B cell (primary cell): ENCODE results near the gene GPC4. TPM values are rescaled to one million over a fixed set of nuclear protein-coding genes. Genes with fewer than 3 reads are reported as not detected.

Source experiments
- ATAC-seq: fragments of 200-7000 bp; cut with Tn5 transposase; one replicate; pipeline ENCODE4 v1.10.0; 2021; ENCODE audit warnings: low read depth, mild to moderate bottlenecking, moderate number of reproducible peaks, moderate library complexity
- CTCF ChIA-PET: fragments of 350-600 bp; sonication (Branson Sonifier 250); formaldehyde crosslinking; loops from one replicate; lab custom pipeline; 2021; ENCODE audit warnings: antibody characterized with exemption, inconsistent platforms; lab: Charles Lee
- POLR2A ChIA-PET: fragments of 350-600 bp; sonication (Branson Sonifier 250); formaldehyde crosslinking; loops from one replicate; lab custom pipeline; 2021; ENCODE audit warnings: antibody characterized with exemption; lab: Charles Lee
- DNase-seq: peaks from one replicate; pipeline ENCODE4 v3.0.0; 2013
- H2AFZ ChIP-seq: 2 replicates; pipeline ENCODE4 v1.6.1; 2012; ENCODE audit warnings: mild to moderate bottlenecking, low read depth, low read length; ENCODE audit not compliant: insufficient read depth, poor library complexity, severe bottlenecking
- H3K27ac ChIP-seq, 2 donors: 1 replicate in 1 of 2; 2 replicates in 1 of 2; pipeline ENCODE4 v1.5.1; 2012 to 2013; ENCODE audit warnings: low read length in 2 of 2, mild to moderate bottlenecking in 2 of 2, moderate library complexity in 1 of 2
- H3K27me3 ChIP-seq, 4 experiments: fragments of 200-600 bp in 1 of 4; sonication (generic) in 1 of 4; replicated peaks in 1 of 4; 1 replicate in 2 of 4; 2 replicates in 2 of 4; pipeline versions ENCODE4 v1.6.1 to v1.7.0; 2013 to 2016; ENCODE audit warnings: low read length in 3 of 4, mild to moderate bottlenecking in 2 of 4, mixed read lengths in 1 of 4, moderate library complexity in 1 of 4; ENCODE audit not compliant: insufficient read depth in 4 of 4, control insufficient read depth in 3 of 4; ENCODE audit errors: control extremely low read depth in 1 of 4
- H3K36me3 ChIP-seq, 2 experiments: replicated peaks in 1 of 2; 1 replicate in 1 of 2; 2 replicates in 1 of 2; pipeline versions ENCODE4 v1.6.1 to v1.7.1; 2013; ENCODE audit warnings: low read length in 1 of 2; ENCODE audit not compliant: insufficient read depth in 2 of 2, control insufficient read depth in 1 of 2; ENCODE audit errors: control extremely low read depth in 1 of 2, extremely low read depth in 1 of 2
- H3K4me1 ChIP-seq, 2 donors: fragments of 200-600 bp in 1 of 2; sonication (generic) in 1 of 2; 1 replicate in 1 of 2; 2 replicates in 1 of 2; pipeline versions ENCODE4 v1.5.1 to v1.6.1; 2013 to 2017; ENCODE audit warnings: low read length in 2 of 2; ENCODE audit not compliant: control insufficient read depth in 2 of 2, insufficient read depth in 2 of 2
- H3K4me2 ChIP-seq: replicated peaks from 2 replicates; pipeline ENCODE3; 2012; ENCODE audit warnings: mild to moderate bottlenecking, low read depth, low read length; ENCODE audit not compliant: poor library complexity, severe bottlenecking
- H3K4me3 ChIP-seq, 5 experiments: fragments of 200-600 bp in 1 of 5; sonication (generic) in 1 of 5; 1 replicate in 3 of 5; 2 replicates in 2 of 5; pipeline versions ENCODE4 v1.5.1 to v1.7.0; 2011 to 2016; ENCODE audit warnings: low read length in 4 of 5, mild to moderate bottlenecking in 4 of 5, low read depth in 2 of 5, control low read depth in 1 of 5, moderate library complexity in 1 of 5; ENCODE audit not compliant: insufficient read depth in 1 of 5; ENCODE audit errors: control extremely low read depth in 1 of 5, extremely low read depth in 1 of 5
- H3K79me2 ChIP-seq: fragments of 200-600 bp; sonication (generic); one replicate; pipeline ENCODE4 v1.6.0; 2016; ENCODE audit warnings: low read length; ENCODE audit not compliant: control insufficient read depth, insufficient read depth
- H3K9ac ChIP-seq: fragments of 200-600 bp; sonication (generic); 2 replicates; pipeline ENCODE4 v1.6.1; 2017; ENCODE audit warnings: mild to moderate bottlenecking, low read length, moderate library complexity
- H3K9me3 ChIP-seq, 3 donors: one replicate each; pipeline versions ENCODE4 v1.6.1 to v1.7.1; 2013; ENCODE audit warnings: low read length in 2 of 3; ENCODE audit not compliant: control insufficient read depth in 2 of 3, insufficient read depth in 1 of 3; ENCODE audit errors: control extremely low read depth in 1 of 3
- H4K20me1 ChIP-seq: 2 replicates; pipeline ENCODE4 v1.6.0; 2012; ENCODE audit warnings: mild to moderate bottlenecking, low read length; ENCODE audit not compliant: insufficient read depth, control insufficient read depth, poor library complexity, severe bottlenecking
- H3K27ac Mint-ChIP-seq: one replicate; pipeline ENCODE4 v1.8.0; 2021; ENCODE audit warnings: mixed read lengths
- H3K27me3 Mint-ChIP-seq: one replicate; pipeline ENCODE4 v1.8.0; 2021; ENCODE audit warnings: mixed read lengths
- H3K4me1 Mint-ChIP-seq: one replicate; pipeline ENCODE4 v1.8.0; 2021; ENCODE audit warnings: mixed read lengths
- H3K4me3 Mint-ChIP-seq: one replicate; pipeline ENCODE4 v1.8.0; 2021; ENCODE audit warnings: mixed read lengths
- H3K9me3 Mint-ChIP-seq: one replicate; pipeline ENCODE4 v1.8.0; 2022; ENCODE audit warnings: mixed read lengths; ENCODE audit not compliant: insufficient read depth
- EZH2 ChIP-seq: IDR thresholded peaks from 2 replicates; pipeline ENCODE4 v1.6.1; 2012; ENCODE audit warnings: borderline replicate concordance, low read depth, mild to moderate bottlenecking, moderate library complexity, low read length; ENCODE audit not compliant: insufficient read depth, poor library complexity, severe bottlenecking
- WGBS: methylation state at CpG from one replicate; pipeline ENCODE4 v1.1.5; 2013; ENCODE audit warnings: missing lambda C conversion rate; ENCODE audit not compliant: insufficient coverage; 5-methylcytosine and 5-hydroxymethylcytosine counted together
- intact Hi-C: fragments of 100-400 bp; cut with micrococcal nuclease; formaldehyde crosslinking; loops from one replicate; pipeline ENCODE4 v1.10.0; 2022
- polyA plus RNA-seq: library from polyadenylated mRNA; depleted of rRNA; stranded (reverse); fragments of >200 nt; gene quantifications from 2 replicates; pipeline ENCODE4 v1.2.3, GENCODE V29; 2012
- total RNA-seq, 2 donors: library from RNA; stranded (reverse); fragments of 120-200 nt in 1 of 2; gene quantifications; 1 replicate in 1 of 2; 2 replicates in 1 of 2; pipeline versions ENCODE4 v1.2.3 to v1.2.4, GENCODE V29; 2013 to 2022
- TF ChIP-seq, protein P1 (sequence below): fragments of 200-600 bp; IDR thresholded peaks from one replicate; pipeline ENCODE4 v1.8.0; 2022; ENCODE audit warnings: antibody characterized with exemption, mild to moderate bottlenecking

The GPC4 gene
- total and polyA plus RNA-seq, 2 donors (not counting 1 experiment from before 2014, with no cell fraction given), result 0.30 to 0.47 TPM

DNA sequence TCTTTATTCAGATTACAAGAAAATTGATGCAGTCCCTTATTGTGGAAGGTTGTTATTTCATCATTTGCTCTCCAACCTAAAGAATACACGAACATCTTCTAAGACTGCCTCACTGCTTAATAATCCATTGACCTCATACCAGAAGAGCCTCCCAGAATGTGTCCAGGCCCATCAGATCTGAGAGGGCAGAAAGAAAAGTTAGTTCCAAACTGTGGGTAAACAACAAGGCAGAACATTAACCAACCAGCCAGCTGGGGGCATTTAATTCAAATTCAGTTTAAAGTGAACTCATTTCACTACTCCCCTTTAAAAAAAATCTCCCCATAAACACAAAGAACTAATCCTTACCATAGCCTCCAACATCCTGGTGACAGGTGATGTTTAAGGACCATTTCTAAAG, 13.8 kb downstream of the GPC4 start:
- Histone ChIP-seq H3K9ac (no peak overlapping the region), H4K20me1 (no peaks in the 10 kb centered on the region), H3K4me2 (no peak overlapping the region), H3K27me3 (no peaks in the 10 kb centered on the region), H3K36me3 (no peaks in the 10 kb centered on the region), H3K79me2 (no peaks in the 10 kb centered on the region), H3K4me1 (no peaks in the 10 kb centered on the region), H2AFZ (no peak overlapping the region), H3K4me3 (no peak overlapping the region), H3K9me3 (no peaks in the 10 kb centered on the region), H3K27ac (no peak overlapping the region)
- Mint-ChIP-seq H3K4me1 (no peaks in the 10 kb centered on the region), H3K4me3 (no peak overlapping the region), H3K27me3 (no peaks in the 10 kb centered on the region), H3K9me3 (no peaks in the 10 kb centered on the region), H3K27ac (no peak overlapping the region)
- ATAC-seq (no peak), DNase-seq (no peak)
- intact Hi-C loops, result no loop called here
- ChIA-PET POLR2A (no interaction called here), CTCF (no interaction called here)
- WGBS, result no CpG with 5 or more reads among the region's 1 CpG
- TF ChIP-seq, protein P1, sequence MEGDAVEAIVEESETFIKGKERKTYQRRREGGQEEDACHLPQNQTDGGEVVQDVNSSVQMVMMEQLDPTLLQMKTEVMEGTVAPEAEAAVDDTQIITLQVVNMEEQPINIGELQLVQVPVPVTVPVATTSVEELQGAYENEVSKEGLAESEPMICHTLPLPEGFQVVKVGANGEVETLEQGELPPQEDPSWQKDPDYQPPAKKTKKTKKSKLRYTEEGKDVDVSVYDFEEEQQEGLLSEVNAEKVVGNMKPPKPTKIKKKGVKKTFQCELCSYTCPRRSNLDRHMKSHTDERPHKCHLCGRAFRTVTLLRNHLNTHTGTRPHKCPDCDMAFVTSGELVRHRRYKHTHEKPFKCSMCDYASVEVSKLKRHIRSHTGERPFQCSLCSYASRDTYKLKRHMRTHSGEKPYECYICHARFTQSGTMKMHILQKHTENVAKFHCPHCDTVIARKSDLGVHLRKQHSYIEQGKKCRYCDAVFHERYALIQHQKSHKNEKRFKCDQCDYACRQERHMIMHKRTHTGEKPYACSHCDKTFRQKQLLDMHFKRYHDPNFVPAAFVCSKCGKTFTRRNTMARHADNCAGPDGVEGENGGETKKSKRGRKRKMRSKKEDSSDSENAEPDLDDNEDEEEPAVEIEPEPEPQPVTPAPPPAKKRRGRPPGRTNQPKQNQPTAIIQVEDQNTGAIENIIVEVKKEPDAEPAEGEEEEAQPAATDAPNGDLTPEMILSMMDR, result no peak
- TF ChIP-seq EZH2, result no peak

DNA sequence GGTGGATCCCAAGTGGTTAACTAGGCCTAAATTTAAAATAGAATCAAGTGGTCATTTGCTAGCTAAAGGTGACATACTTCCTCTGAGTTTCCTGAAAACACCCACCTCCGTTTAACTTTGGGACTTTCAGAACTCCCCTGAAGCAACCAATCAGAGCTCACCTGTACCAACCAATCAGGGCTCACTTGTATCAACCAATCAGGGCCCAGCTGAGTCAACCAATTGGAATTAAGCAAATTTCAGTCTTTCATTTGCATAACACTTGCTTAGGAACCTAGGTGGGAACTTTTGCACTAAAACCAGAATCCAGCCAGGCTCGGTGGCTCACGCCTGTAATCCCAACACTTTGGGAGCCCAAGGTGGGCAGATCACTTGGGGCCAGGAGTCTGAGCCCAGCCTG, 15.9 kb downstream of the GPC4 start:
- Histone ChIP-seq H3K79me2 (no peaks in the 10 kb centered on the region), H3K4me3 (no peak overlapping the region), H2AFZ (no peak overlapping the region), H3K9ac (no peak overlapping the region), H3K36me3 (no peaks in the 10 kb centered on the region), H3K9me3 (no peaks in the 10 kb centered on the region), H3K27ac (no peak overlapping the region), H3K4me1 (no peaks in the 10 kb centered on the region), H3K4me2 (no peak overlapping the region), H4K20me1 (no peaks in the 10 kb centered on the region), H3K27me3 (no peaks in the 10 kb centered on the region)
- ChIA-PET POLR2A (no interaction called here), CTCF (interaction anchor here (0.6 kb wide), 1 partner anchor 1123 kb away, joined by 3 read pairs; no protein-coding TSS in a partner anchor)
- Mint-ChIP-seq H3K9me3 (no peaks in the 10 kb centered on the region), H3K4me1 (no peaks in the 10 kb centered on the region), H3K27ac (no peak overlapping the region), H3K27me3 (no peaks in the 10 kb centered on the region), H3K4me3 (no peak overlapping the region)
- ATAC-seq (no peak), DNase-seq (no peak)
- TF ChIP-seq EZH2, result no peak
- TF ChIP-seq, protein P1, result no peak
- intact Hi-C loops, result no loop called here
- no CpG with 5 or more reads among the region's 3 CpGs for WGBS
